Right renal pelvis (tissue), 4 donors: ENCODE results near the gene FAM236B. TPM values are rescaled to one million over a fixed set of nuclear protein-coding genes. Genes with fewer than 3 reads are reported as not detected.
"Not testable (repeated sequence)": the region's sequence is repeated elsewhere in the genome, so short reads cannot be mapped to it uniquely, and the experiment has no call there.

ENCODE experiments used
- DNase-seq, 4 donors: peaks; one replicate each; pipeline ENCODE4 v3.0.0-alpha.2; 2013; ENCODE audit warnings: low read depth in 4 of 4, low spot score in 3 of 4, missing footprints in 1 of 4
- polyA plus RNA-seq, 4 donors: library from polyadenylated mRNA; unstranded; fragments of 120-200 nt; gene quantifications; one replicate each; pipeline ENCODE4 v1.2.1, GENCODE V29; 2013; ENCODE audit not compliant: insufficient read length in 4 of 4

FAM236B gene
- not detected for polyA plus RNA-seq

GRCh38 chrX:72782560-72782959 lies at the start of gene FAM236B:
Gene FAM236B, minus strand, starts transcription at chrX:72782660. Its CDS starts 100 bp downstream, at chrX:72782560.
- not testable (repeated sequence) for DNase-seq

- not testable (repeated sequence) for DNase-seq
Observed at GRCh38 chrX:72830701-72831100, 48.2 kb upstream of the FAM236B start.

GRCh38 chrX:72808110-72808509 lies 25.6 kb upstream of the FAM236B start, which contains the start of gene FAM236D:
Gene FAM236D, minus strand, starts transcription at chrX:72808210. Its CDS starts 100 bp downstream, at chrX:72808110.
- DNase-seq: not testable (repeated sequence)

GRCh38 chrX:72790390-72790789 lies 7.9 kb upstream of the FAM236B start:
- DNase-seq: not testable (repeated sequence)

- DNase-seq: not testable (repeated sequence)
Observed at GRCh38 chrX:72788142-72788541, 5.7 kb upstream of the FAM236B start.

GRCh38 chrX:72783964-72784363 lies 1.5 kb upstream of the FAM236B start:
- DNase-seq: not testable (repeated sequence)

GRCh38 chrX:72783365-72783936 lies 991 bp upstream of the FAM236B start:
- not testable (repeated sequence) for DNase-seq

GRCh38 chrX:72778146-72778545 lies 4.3 kb downstream of the FAM236B start:
- DNase-seq: not testable (repeated sequence)

GRCh38 chrX:72777467-72777790 lies 5.0 kb downstream of the FAM236B start:
- not testable (repeated sequence) for DNase-seq

GRCh38 chrX:72776653-72777466 lies 5.6 kb downstream of the FAM236B start, which contains the start of gene DMRTC1B:
Gene DMRTC1B, plus strand, starts transcription at chrX:72776890. Its CDS starts 68,246 bp downstream, at chrX:72845136.
- not testable (repeated sequence) for DNase-seq

GRCh38 chrX:72760454-72760853 lies 22.0 kb downstream of the FAM236B start:
- DNase-seq: not testable (repeated sequence)

GRCh38 chrX:72748545-72748944 lies 33.9 kb downstream of the FAM236B start:
- DNase-seq: not testable (repeated sequence)

GRCh38 chrX:72745546-72745945 lies 36.9 kb downstream of the FAM236B start:
- DNase-seq: not testable (repeated sequence)

- DNase-seq: no peak
Observed at GRCh38 chrX:72735561-72735960, 46.9 kb downstream of the FAM236B start.

GRCh38 chrX:72733636-72734035 lies 48.8 kb downstream of the FAM236B start:
- DNase-seq: not testable (repeated sequence)

Other genes with a start within 250 kb of the FAM236B start
- gene HDAC8, start 209.8 kb downstream of the FAM236B start, polyA plus RNA-seq: 10 to 100 TPM; 28.5 to 36.1 (median 34.1) TPM
- 1 to 10 TPM; 5.2 to 5.6 (median 5.4) TPM for gene PHKA1, start 68.4 kb downstream of the FAM236B start, polyA plus RNA-seq
- gene DMRTC1B, start 5.8 kb downstream of the FAM236B start, polyA plus RNA-seq: 1 to 10 TPM; 3.6 to 6.2 (median 4.3) TPM
- gene FAM236D, start 25.6 kb upstream of the FAM236B start, polyA plus RNA-seq: not detected
- gene FAM236C, start 130.0 kb upstream of the FAM236B start, polyA plus RNA-seq: not detected
- under 1 TPM in 1 of 4 donors, not detected in 3; 0.12 TPM for gene FAM236A, start 155.5 kb upstream of the FAM236B start, polyA plus RNA-seq
- gene DMRTC1, start 161.2 kb upstream of the FAM236B start, polyA plus RNA-seq: 1 to 10 TPM in 1 of 4 donors, under 1 TPM in 3; 0.29 to 1.5 (median 0.48) TPM
- under 1 TPM in 1 of 4 donors, not detected in 3; 0.03 TPM for gene PABPC1L2B, start 220.3 kb upstream of the FAM236B start, polyA plus RNA-seq